ENCODE data around the gene MRPL21.

The MRPL21 gene

GRCh38 chr11:68903288-68904247 lies at the start of gene MRPL21, which contains the start of gene IGHMBP2:
TSS of gene MRPL21 (minus strand) at chr11:68903832. CDS start at chr11:68903810, 22 bp downstream.
TSS of gene IGHMBP2 (plus strand) at chr11:68903891. CDS start at chr11:68903953, 62 bp downstream.
- DNase-seq = peak; percentile 80

GRCh38 chr11:68950762-68951161 lies 47.1 kb upstream of the MRPL21 start:
- DNase-seq = no peak

GRCh38 chr11:68950270-68950669 lies 46.6 kb upstream of the MRPL21 start:
- DNase-seq = no peak

- no peak for DNase-seq
These were observed 45.3 kb upstream of the MRPL21 start for GRCh38 chr11:68948935-68949334.

- no peak for DNase-seq
These were observed 44.9 kb upstream of the MRPL21 start for GRCh38 chr11:68948496-68948895.

- DNase-seq = no peak
These were observed 43.5 kb upstream of the MRPL21 start for GRCh38 chr11:68947151-68947550.

GRCh38 chr11:68946416-68947090 lies 42.9 kb upstream of the MRPL21 start:
- no peak for DNase-seq

GRCh38 chr11:68942751-68943271 lies 39.2 kb upstream of the MRPL21 start:
- no peak for DNase-seq

- no peak for DNase-seq
These were observed 38.5 kb upstream of the MRPL21 start for GRCh38 chr11:68942095-68942620.

- no peak for DNase-seq
These were observed 37.9 kb upstream of the MRPL21 start for GRCh38 chr11:68941324-68942094.

GRCh38 chr11:68940651-68941323 lies 37.2 kb upstream of the MRPL21 start:
- no peak for DNase-seq

- no peak for DNase-seq
These were observed 36.2 kb upstream of the MRPL21 start for GRCh38 chr11:68939583-68940555.

- no peak for DNase-seq
These were observed 35.4 kb upstream of the MRPL21 start for GRCh38 chr11:68938816-68939582.

- no peak for DNase-seq
These were observed 34.5 kb upstream of the MRPL21 start for GRCh38 chr11:68938088-68938487.

GRCh38 chr11:68936676-68937620 lies 33.3 kb upstream of the MRPL21 start:
- DNase-seq = no peak

- no peak for DNase-seq
These were observed 32.7 kb upstream of the MRPL21 start for GRCh38 chr11:68936358-68936636.

- DNase-seq = no peak
These were observed 32.1 kb upstream of the MRPL21 start for GRCh38 chr11:68935516-68936357.

GRCh38 chr11:68935066-68935465 lies 31.4 kb upstream of the MRPL21 start:
- DNase-seq = no peak

Data from T1000 (cell line).